ENCODE data around the gene HES3.

The HES3 gene

DNA sequence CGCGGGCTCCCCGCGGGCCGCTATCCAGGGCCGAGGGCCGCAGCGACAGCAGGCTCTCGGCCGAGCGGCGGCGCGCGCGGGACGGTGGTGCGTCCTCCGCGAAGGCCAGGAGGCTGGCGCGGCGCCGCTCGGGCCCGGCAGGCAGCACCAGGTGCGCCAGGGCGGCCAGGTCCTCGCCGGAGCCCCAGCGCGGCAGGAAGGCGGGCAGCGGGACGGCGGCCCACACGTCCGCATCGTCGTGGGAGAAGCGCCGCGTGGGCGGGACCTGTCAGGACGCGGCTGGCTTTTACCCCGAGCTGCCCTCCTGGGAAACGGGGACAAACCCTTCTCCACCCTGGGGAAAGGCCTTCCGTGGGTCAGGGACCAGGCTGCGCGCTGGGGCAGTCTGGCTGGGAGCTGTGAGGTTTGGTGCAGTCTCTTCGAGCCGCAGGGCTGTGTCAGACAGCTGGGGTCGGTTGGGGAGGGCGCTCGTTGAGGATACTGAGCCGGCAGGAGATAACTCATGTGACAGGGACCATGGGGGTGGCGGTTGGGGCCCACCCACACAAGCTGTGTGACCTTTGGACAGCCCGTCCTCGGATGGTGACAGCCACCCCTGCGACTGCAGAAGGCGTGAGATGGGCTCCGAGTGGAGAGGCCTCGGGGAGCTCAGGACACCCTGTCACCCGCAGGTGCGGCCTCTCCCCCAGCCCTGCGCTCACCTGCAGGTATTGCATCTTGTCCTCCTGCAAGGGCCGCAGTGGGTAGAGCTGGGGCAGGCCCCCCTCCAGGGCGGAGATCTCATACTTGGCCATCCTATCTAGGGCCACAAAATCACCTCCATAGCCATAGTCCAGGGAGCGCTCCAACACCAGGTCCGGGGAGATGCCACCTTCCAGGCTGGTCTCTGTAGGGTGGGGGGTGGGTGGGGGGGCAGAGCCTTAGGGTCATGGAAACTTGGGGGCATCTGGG, 6.0 kb downstream of the HES3 start:
- no peak for DNase-seq (ENCODE audit: low read depth)
- H3K4me3 ChIP-seq (ENCODE audit: low read depth, low read length): no peak overlapping the region
- TF ChIP-seq CTCF (IDR thresholded peaks at IDR 0.05; ENCODE audit: low read depth, low read length) (no peak), MYC (IDR thresholded peaks at IDR 0.05; ENCODE audit: low read depth, low read length) (no peak), POLR2A (IDR thresholded peaks at IDR 0.05; ENCODE audit: extremely low read depth, insufficient read length) (no peak)
- TF ChIP-seq, protein P1, sequence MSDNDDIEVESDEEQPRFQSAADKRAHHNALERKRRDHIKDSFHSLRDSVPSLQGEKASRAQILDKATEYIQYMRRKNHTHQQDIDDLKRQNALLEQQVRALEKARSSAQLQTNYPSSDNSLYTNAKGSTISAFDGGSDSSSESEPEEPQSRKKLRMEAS (IDR thresholded peaks at IDR 0.05; ENCODE audit: low read depth, low read length): no peak

GRCh38 chr1:6251233-6251632, 7.3 kb downstream of the HES3 start:
- H3K4me3 ChIP-seq (ENCODE audit: low read depth, low read length): no peak overlapping the region
- TF ChIP-seq POLR2A (IDR thresholded peaks at IDR 0.05; ENCODE audit: extremely low read depth, insufficient read length): no peak
- TF ChIP-seq MYC (IDR thresholded peaks at IDR 0.05; ENCODE audit: low read depth, low read length): no peak
- no peak for TF ChIP-seq CTCF (IDR thresholded peaks at IDR 0.05; ENCODE audit: low read depth, low read length)
- TF ChIP-seq, protein P1 (IDR thresholded peaks at IDR 0.05; ENCODE audit: low read depth, low read length): no peak
- DNase-seq (ENCODE audit: low read depth): no peak

- TF ChIP-seq POLR2A (IDR thresholded peaks at IDR 0.05; ENCODE audit: extremely low read depth, insufficient read length) (no peak), MYC (IDR thresholded peaks at IDR 0.05; ENCODE audit: low read depth, low read length) (no peak), CTCF (IDR thresholded peaks at IDR 0.05; ENCODE audit: low read depth, low read length) (no peak)
- TF ChIP-seq, protein P1 (IDR thresholded peaks at IDR 0.05; ENCODE audit: low read depth, low read length): no peak
- H3K4me3 ChIP-seq (ENCODE audit: low read depth, low read length): no peak overlapping the region
- no peak for DNase-seq (ENCODE audit: low read depth)
Measured at GRCh38 chr1:6251681-6252373, 7.8 kb downstream of the HES3 start.

DNA sequence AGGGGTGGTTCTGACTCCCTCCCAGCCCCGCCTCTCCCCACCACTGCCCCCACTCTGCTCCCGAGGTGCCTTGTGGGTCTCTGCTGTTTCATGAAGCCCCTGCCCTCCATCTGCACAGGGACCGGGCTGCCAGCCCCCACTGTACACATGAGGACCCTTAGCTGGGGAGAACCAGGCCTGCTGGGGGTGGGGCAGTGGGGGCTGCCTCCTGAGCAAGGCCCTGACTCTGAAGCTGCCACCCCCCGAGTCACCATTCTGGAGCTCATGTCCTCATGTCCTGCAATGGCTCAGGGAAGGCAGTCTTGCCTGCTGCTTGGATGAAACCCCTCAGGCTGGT, 8.4 kb downstream of the HES3 start:
- DNase-seq (ENCODE audit: low read depth): no peak
- H3K4me3 ChIP-seq (ENCODE audit: low read depth, low read length): no peak overlapping the region
- TF ChIP-seq, protein P1 (IDR thresholded peaks at IDR 0.05; ENCODE audit: low read depth, low read length): no peak
- no peak for TF ChIP-seq POLR2A (IDR thresholded peaks at IDR 0.05; ENCODE audit: extremely low read depth, insufficient read length)
- no peak for TF ChIP-seq MYC (IDR thresholded peaks at IDR 0.05; ENCODE audit: low read depth, low read length)
- no peak for TF ChIP-seq CTCF (IDR thresholded peaks at IDR 0.05; ENCODE audit: low read depth, low read length)

DNA sequence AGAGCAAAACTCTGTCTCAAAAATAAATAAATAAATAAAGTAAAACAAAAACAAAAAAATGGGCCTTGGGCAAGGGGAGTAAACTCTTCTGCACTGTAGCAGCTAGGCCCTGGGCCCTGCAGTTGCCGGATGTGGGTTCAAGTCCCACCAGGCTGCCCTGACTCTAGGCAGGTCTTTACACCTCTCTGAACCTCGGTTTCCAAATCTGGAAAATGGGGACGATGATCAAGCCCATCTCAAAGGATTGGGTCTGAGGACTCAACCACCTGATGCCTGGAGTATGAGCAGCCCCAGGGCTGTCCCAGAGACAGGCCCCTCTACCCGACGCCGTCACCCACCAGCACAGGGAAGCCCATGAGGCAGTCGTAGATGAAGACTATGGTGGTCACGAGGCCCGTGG, 9.4 kb downstream of the HES3 start:
- no peak for DNase-seq (ENCODE audit: low read depth)
- TF ChIP-seq CTCF (IDR thresholded peaks at IDR 0.05; ENCODE audit: low read depth, low read length): no peak
- no peak for TF ChIP-seq POLR2A (IDR thresholded peaks at IDR 0.05; ENCODE audit: extremely low read depth, insufficient read length)
- TF ChIP-seq, protein P1 (IDR thresholded peaks at IDR 0.05; ENCODE audit: low read depth, low read length): no peak
- no peak for TF ChIP-seq MYC (IDR thresholded peaks at IDR 0.05; ENCODE audit: low read depth, low read length)
- H3K4me3 ChIP-seq (ENCODE audit: low read depth, low read length): no peak overlapping the region
